Skeletal muscle satellite cell (primary cell): Measurements from ENCODE around the gene IL1RL2.

Experiments used
- H3K27me3 ChIP-seq: 2 replicates; pipeline ENCODE4 v1.7.0; 2013; ENCODE audit warnings: low read length; ENCODE audit not compliant: control insufficient read depth, insufficient read depth
- H3K36me3 ChIP-seq: 2 replicates; pipeline ENCODE4 v1.7.0; 2013; ENCODE audit warnings: mild to moderate bottlenecking, control low read depth, low read length; ENCODE audit not compliant: insufficient read depth
- H3K4me1 ChIP-seq: 2 replicates; pipeline ENCODE4 v1.7.0; 2013; ENCODE audit warnings: low read length; ENCODE audit not compliant: control insufficient read depth, insufficient read depth
- H3K4me2 ChIP-seq: 2 replicates; pipeline ENCODE4 v1.7.0; 2013; ENCODE audit warnings: mild to moderate bottlenecking, low read length
- H3K4me3 ChIP-seq: 2 replicates; pipeline ENCODE4 v1.7.0; 2013; ENCODE audit warnings: low read length
- H3K9ac ChIP-seq: 2 replicates; pipeline ENCODE4 v1.7.0; 2013; ENCODE audit warnings: mild to moderate bottlenecking, low read depth, low read length, moderate library complexity
- H3K9me3 ChIP-seq: replicated peaks from 2 replicates; pipeline ENCODE4 v1.7.0; 2013; ENCODE audit warnings: mild to moderate bottlenecking, control low read depth, low read length

Gene IL1RL2

GRCh38 chr2:102233132-102233884, 46.5 kb downstream of the IL1RL2 start:
- no peak overlapping the region for H3K9ac ChIP-seq
- H3K9me3 ChIP-seq: no peaks in the 10 kb centered on the region
- H3K27me3 ChIP-seq: no peaks in the 10 kb centered on the region
- H3K4me1 ChIP-seq: peaks cover 16% of the 10 kb centered on the region
- H3K4me2 ChIP-seq: no peak overlapping the region
- H3K4me3 ChIP-seq: no peak overlapping the region
- H3K36me3 ChIP-seq: no peaks in the 10 kb centered on the region

- H3K4me1 ChIP-seq: peaks cover 2% of the 10 kb centered on the region
- no peak overlapping the region for H3K4me2 ChIP-seq
- H3K9me3 ChIP-seq: no peaks in the 10 kb centered on the region
- no peak overlapping the region for H3K9ac ChIP-seq
- no peak overlapping the region for H3K4me3 ChIP-seq
- H3K36me3 ChIP-seq: no peaks in the 10 kb centered on the region
- H3K27me3 ChIP-seq: no peaks in the 10 kb centered on the region
Observed at GRCh38 chr2:102235042-102235473, 48.2 kb downstream of the IL1RL2 start.

GRCh38 chr2:102235491-102235890, 48.7 kb downstream of the IL1RL2 start:
- Histone ChIP-seq H3K9ac (no peak overlapping the region), H3K27me3 (no peaks in the 10 kb centered on the region), H3K4me3 (no peak overlapping the region), H3K9me3 (no peaks in the 10 kb centered on the region), H3K4me1 (peaks cover 7% of the 10 kb centered on the region), H3K4me2 (no peak overlapping the region), H3K36me3 (no peaks in the 10 kb centered on the region)

GRCh38 chr2:102236132-102236531, 49.3 kb downstream of the IL1RL2 start:
- Histone ChIP-seq H3K4me3 (no peak overlapping the region), H3K4me2 (no peak overlapping the region), H3K4me1 (peaks cover 11% of the 10 kb centered on the region), H3K9ac (no peak overlapping the region), H3K36me3 (no peaks in the 10 kb centered on the region), H3K9me3 (no peaks in the 10 kb centered on the region), H3K27me3 (no peaks in the 10 kb centered on the region)

GRCh38 chr2:102237176-102237575, 50.4 kb downstream of the IL1RL2 start:
- H3K36me3 ChIP-seq: no peaks in the 10 kb centered on the region

GRCh38 chr2:102238039-102238756, 51.4 kb downstream of the IL1RL2 start:
- H3K4me1 ChIP-seq: peaks cover 11% of the 10 kb centered on the region
- no peak overlapping the region for H3K4me2 ChIP-seq
- no peaks in the 10 kb centered on the region for H3K36me3 ChIP-seq
- H3K4me3 ChIP-seq: no peak overlapping the region
- no peaks in the 10 kb centered on the region for H3K9me3 ChIP-seq
- no peaks in the 10 kb centered on the region for H3K27me3 ChIP-seq
- H3K9ac ChIP-seq: no peak overlapping the region

More at GRCh38 chr2:102237176-102237575, 50.4 kb downstream of the IL1RL2 start:
- no peak overlapping the region for H3K9ac ChIP-seq
- peaks cover 11% of the 10 kb centered on the region for H3K4me1 ChIP-seq
- H3K4me3 ChIP-seq: no peak overlapping the region
- no peak overlapping the region for H3K4me2 ChIP-seq
- no peaks in the 10 kb centered on the region for H3K9me3 ChIP-seq
- no peaks in the 10 kb centered on the region for H3K27me3 ChIP-seq

GRCh38 chr2:102238778-102239177, 52.0 kb downstream of the IL1RL2 start:
- Histone ChIP-seq H3K36me3 (no peaks in the 10 kb centered on the region), H3K4me2 (no peak overlapping the region), H3K4me1 (peaks cover 11% of the 10 kb centered on the region), H3K27me3 (no peaks in the 10 kb centered on the region), H3K9me3 (no peaks in the 10 kb centered on the region), H3K4me3 (no peak overlapping the region), H3K9ac (no peak overlapping the region)

- Histone ChIP-seq H3K4me3 (no peak overlapping the region), H3K9ac (no peak overlapping the region), H3K4me1 (peaks cover 11% of the 10 kb centered on the region), H3K36me3 (no peaks in the 10 kb centered on the region), H3K4me2 (no peak overlapping the region), H3K9me3 (no peaks in the 10 kb centered on the region), H3K27me3 (no peaks in the 10 kb centered on the region)
Observed at GRCh38 chr2:102239344-102239743, 52.5 kb downstream of the IL1RL2 start.

GRCh38 chr2:102240640-102241370, 54.0 kb downstream of the IL1RL2 start:
- H3K27me3 ChIP-seq: no peaks in the 10 kb centered on the region
- no peaks in the 10 kb centered on the region for H3K9me3 ChIP-seq
- H3K4me3 ChIP-seq: peak overlapping the region; percentile 47
- peak overlapping the region; percentile 76 for H3K9ac ChIP-seq
- H3K4me2 ChIP-seq: peak overlapping the region; percentile 70
- no peaks in the 10 kb centered on the region for H3K36me3 ChIP-seq
- peaks cover 11% of the 10 kb centered on the region for H3K4me1 ChIP-seq

- H3K4me3 ChIP-seq: no peak overlapping the region
- no peak overlapping the region for H3K4me2 ChIP-seq
- no peaks in the 10 kb centered on the region for H3K36me3 ChIP-seq
- H3K9ac ChIP-seq: peak overlapping the region; percentile 51
- no peaks in the 10 kb centered on the region for H3K27me3 ChIP-seq
- H3K4me1 ChIP-seq: peaks cover 11% of the 10 kb centered on the region
- no peaks in the 10 kb centered on the region for H3K9me3 ChIP-seq
Observed at GRCh38 chr2:102241616-102242305, 54.9 kb downstream of the IL1RL2 start.
